ENCODE data around the gene C1QTNF9.
"Not testable (repeated sequence)": the region's sequence is repeated elsewhere in the genome, so short reads cannot be mapped to it uniquely, and the experiment has no call there.

The C1QTNF9 gene

DNA sequence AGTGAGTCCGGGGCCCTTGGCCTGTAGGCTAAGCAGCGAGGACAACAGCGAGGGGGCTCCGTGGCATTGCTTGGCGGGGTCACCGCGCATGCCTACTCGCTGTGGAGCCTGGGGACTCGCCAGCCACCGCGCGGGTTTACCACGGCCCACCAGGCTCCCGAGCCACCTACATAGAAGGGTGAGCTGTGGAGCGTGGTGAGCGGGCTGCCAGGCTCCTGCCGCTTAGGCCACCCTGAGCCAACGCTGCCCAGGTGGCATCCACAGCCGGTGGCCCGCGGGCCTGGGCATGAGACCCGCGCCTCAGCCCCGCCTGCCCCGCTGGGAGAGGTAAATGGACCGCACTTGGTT, 31.2 kb downstream of the C1QTNF9 start:
- H3K36me3 ChIP-seq (ENCODE audit: control insufficient read depth, insufficient read depth, low read length), result no peaks in the 10 kb centered on the region
- no peaks in the 10 kb centered on the region for H3K9me3 ChIP-seq (ENCODE audit: control insufficient read depth, low read length)
- H3K4me3 ChIP-seq (ENCODE audit: insufficient read depth, low read depth, low read length, poor library complexity, severe bottlenecking), result no peak overlapping the region
- peaks cover 6% of the 10 kb centered on the region for H3K27me3 ChIP-seq (replicated peaks; ENCODE audit: control insufficient read depth, insufficient read depth, low read length, poor library complexity, severe bottlenecking)
- DNase-seq, result no peak
- no peaks in the 10 kb centered on the region for H3K4me1 ChIP-seq (ENCODE audit: control insufficient read depth, insufficient read depth, low read length, poor library complexity, severe bottlenecking)
- no peak overlapping the region for H3K27ac ChIP-seq (ENCODE audit: insufficient read depth, low read length, poor library complexity, severe bottlenecking)

DNA sequence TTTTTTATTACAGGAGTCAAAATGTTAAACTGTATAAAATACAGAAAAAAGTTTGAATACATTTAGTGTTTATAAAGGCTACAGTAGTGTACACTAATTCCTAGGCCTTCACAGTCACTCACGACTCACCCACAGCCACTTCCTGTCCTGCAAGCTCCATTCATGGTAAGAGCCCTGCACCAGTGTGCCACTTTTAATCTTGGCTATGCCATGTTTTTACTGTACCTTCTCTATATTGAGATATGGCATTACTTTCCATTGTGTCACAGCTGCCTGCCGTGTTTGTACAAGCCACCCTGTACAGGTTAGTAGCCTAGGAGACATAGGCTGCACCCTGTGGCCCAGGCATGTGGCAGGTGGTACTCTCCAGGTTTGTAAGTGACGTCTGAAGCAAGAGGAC, 32.1 kb downstream of the C1QTNF9 start:
- DNase-seq, result no peak
- Histone ChIP-seq H3K27me3 (replicated peaks; ENCODE audit: control insufficient read depth, insufficient read depth, low read length, poor library complexity, severe bottlenecking) (peaks cover 6% of the 10 kb centered on the region), H3K27ac (ENCODE audit: insufficient read depth, low read length, poor library complexity, severe bottlenecking) (no peak overlapping the region), H3K4me3 (ENCODE audit: insufficient read depth, low read depth, low read length, poor library complexity, severe bottlenecking) (no peak overlapping the region), H3K4me1 (ENCODE audit: control insufficient read depth, insufficient read depth, low read length, poor library complexity, severe bottlenecking) (no peaks in the 10 kb centered on the region), H3K9me3 (ENCODE audit: control insufficient read depth, low read length) (no peaks in the 10 kb centered on the region), H3K36me3 (ENCODE audit: control insufficient read depth, insufficient read depth, low read length) (no peaks in the 10 kb centered on the region)

DNA sequence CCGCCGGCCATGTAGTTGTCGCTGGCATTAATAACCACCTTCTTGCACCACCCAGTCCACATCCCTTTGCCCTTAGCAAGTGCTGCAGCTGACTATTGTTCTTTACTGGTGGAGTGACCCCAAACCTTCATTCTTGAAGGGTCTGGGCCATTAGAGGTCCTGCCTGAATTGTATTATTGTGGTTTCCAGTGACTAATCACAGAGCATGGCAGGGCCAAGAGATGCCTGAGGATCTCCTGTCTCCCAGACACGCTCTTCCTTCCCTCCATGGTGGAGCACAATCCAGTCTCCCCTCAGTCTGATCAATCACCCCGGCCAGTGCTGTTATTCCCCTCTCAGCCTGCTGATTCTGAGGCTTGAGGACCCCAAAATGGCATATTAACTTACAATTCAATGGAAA, 39.0 kb downstream of the C1QTNF9 start:
- Histone ChIP-seq H3K4me1 (ENCODE audit: control insufficient read depth, insufficient read depth, low read length, poor library complexity, severe bottlenecking) (no peaks in the 10 kb centered on the region), H3K27ac (ENCODE audit: insufficient read depth, low read length, poor library complexity, severe bottlenecking) (no peak overlapping the region), H3K27me3 (replicated peaks; ENCODE audit: control insufficient read depth, insufficient read depth, low read length, poor library complexity, severe bottlenecking) (no peaks in the 10 kb centered on the region), H3K9me3 (ENCODE audit: control insufficient read depth, low read length) (no peaks in the 10 kb centered on the region), H3K4me3 (ENCODE audit: insufficient read depth, low read depth, low read length, poor library complexity, severe bottlenecking) (no peak overlapping the region), H3K36me3 (ENCODE audit: control insufficient read depth, insufficient read depth, low read length) (no peaks in the 10 kb centered on the region)
- DNase-seq, result no peak

DNA sequence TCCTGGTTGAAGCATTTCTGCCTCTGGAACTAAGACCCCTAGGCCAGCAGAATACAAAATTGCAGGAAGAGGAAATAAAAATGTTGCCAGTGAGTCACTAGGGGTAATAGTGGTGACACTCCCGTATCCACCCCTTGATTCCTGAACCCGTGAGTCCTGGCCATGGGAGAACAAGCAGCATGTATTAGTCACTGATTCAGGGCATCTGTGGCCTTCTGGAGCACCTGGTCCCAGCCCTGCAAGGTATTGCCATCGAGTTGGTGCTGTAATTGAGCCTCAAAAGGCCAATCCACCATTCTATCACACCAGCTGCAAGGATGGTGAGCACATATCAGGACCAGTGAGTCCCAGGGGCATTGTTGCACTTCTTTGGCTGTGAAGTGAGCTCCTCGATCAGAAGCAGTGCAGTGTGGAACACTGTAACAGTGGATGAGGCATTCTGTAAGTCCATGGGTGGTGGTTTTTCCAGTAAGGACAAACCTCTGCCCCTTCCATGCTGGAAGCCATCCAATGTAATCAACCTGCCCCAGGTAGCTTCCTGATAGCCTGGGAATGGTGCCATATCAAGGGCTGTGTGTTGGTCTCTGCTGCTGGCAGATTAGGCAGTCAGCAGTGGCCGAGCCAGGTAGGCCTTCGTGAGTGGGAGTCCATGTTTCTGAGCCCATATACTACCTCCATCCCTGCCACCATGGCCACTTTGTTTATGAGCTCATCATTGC, 39.6 kb downstream of the C1QTNF9 start:
- H3K4me1 ChIP-seq (ENCODE audit: control insufficient read depth, insufficient read depth, low read length, poor library complexity, severe bottlenecking), result no peaks in the 10 kb centered on the region
- H3K4me3 ChIP-seq (ENCODE audit: insufficient read depth, low read depth, low read length, poor library complexity, severe bottlenecking), result no peak overlapping the region
- DNase-seq, result no peak
- H3K36me3 ChIP-seq (ENCODE audit: control insufficient read depth, insufficient read depth, low read length), result no peaks in the 10 kb centered on the region
- H3K9me3 ChIP-seq (ENCODE audit: control insufficient read depth, low read length), result no peaks in the 10 kb centered on the region
- no peak overlapping the region for H3K27ac ChIP-seq (ENCODE audit: insufficient read depth, low read length, poor library complexity, severe bottlenecking)
- H3K27me3 ChIP-seq (replicated peaks; ENCODE audit: control insufficient read depth, insufficient read depth, low read length, poor library complexity, severe bottlenecking), result no peaks in the 10 kb centered on the region

DNA sequence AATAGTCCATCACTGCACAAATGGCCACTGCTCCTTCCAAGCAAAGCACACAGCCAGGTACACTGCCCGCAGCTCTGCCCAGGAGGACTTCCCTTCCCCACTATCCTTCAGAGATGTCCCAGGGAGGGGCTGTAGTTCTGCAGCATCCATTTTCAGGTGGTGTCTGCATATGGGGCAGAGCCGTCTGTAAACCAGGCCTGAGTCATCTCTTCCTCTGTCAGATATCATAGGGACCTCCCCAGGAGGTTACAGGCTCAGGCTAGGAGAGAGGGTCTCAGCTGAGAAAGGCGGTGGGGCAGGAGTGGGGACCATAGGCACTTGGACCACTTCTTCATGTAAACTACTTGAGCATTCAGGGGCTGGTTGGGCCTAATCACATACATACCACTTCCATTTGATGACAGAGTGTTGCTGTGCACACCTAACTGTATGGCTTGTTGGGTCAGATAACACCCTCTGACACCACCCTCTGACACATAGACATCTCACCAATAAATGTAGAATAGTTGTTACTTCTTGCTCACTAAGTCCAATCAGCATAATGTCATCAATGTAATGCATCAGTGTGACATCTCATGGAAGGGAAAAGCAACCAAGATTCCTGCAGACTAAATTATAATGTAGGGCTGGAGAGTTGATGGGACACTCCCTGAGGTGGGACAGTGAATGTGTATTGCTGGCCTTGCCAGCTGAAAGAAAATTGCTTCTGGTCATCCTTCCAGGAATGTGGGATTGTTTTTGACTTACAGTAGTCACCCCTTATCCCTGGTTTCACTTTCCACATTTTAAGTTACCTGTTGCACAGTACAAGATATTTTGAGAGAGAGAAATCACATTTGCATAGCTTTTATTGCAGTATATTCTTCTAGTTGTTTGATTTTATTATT, 40.6 kb downstream of the C1QTNF9 start:
- not testable (repeated sequence) for H3K4me3 ChIP-seq (ENCODE audit: insufficient read depth, low read depth, low read length, poor library complexity, severe bottlenecking); H3K9me3 ChIP-seq (ENCODE audit: control insufficient read depth, low read length); H3K36me3 ChIP-seq (ENCODE audit: control insufficient read depth, insufficient read depth, low read length); DNase-seq; H3K27ac ChIP-seq (ENCODE audit: insufficient read depth, low read length, poor library complexity, severe bottlenecking); H3K27me3 ChIP-seq (replicated peaks; ENCODE audit: control insufficient read depth, insufficient read depth, low read length, poor library complexity, severe bottlenecking); H3K4me1 ChIP-seq (ENCODE audit: control insufficient read depth, insufficient read depth, low read length, poor library complexity, severe bottlenecking)

DNA sequence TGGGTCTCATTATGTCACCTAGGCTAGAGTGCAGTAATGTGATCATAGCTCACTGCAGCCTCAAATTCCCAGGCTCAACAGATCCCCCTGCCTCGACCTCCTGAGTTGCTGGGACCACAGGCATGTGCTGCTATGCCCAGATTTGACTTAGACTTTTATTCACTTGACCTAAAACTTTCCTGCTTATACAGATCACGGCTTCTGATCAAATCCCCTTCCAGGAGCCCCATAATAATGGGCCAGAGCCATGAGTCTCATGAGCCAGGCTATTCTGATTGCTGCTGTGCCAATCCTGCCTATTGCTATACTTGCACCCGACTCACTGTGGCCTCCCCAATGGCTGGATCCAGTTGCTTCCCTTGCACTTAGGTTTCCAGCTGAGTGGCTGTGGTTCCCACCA, 42.0 kb downstream of the C1QTNF9 start:
- no peaks in the 10 kb centered on the region for H3K4me1 ChIP-seq (ENCODE audit: control insufficient read depth, insufficient read depth, low read length, poor library complexity, severe bottlenecking)
- DNase-seq, result no peak
- no peak overlapping the region for H3K4me3 ChIP-seq (ENCODE audit: insufficient read depth, low read depth, low read length, poor library complexity, severe bottlenecking)
- no peaks in the 10 kb centered on the region for H3K36me3 ChIP-seq (ENCODE audit: control insufficient read depth, insufficient read depth, low read length)
- H3K27ac ChIP-seq (ENCODE audit: insufficient read depth, low read length, poor library complexity, severe bottlenecking), result no peak overlapping the region
- no peaks in the 10 kb centered on the region for H3K27me3 ChIP-seq (replicated peaks; ENCODE audit: control insufficient read depth, insufficient read depth, low read length, poor library complexity, severe bottlenecking)
- H3K9me3 ChIP-seq (ENCODE audit: control insufficient read depth, low read length), result no peaks in the 10 kb centered on the region

DNA sequence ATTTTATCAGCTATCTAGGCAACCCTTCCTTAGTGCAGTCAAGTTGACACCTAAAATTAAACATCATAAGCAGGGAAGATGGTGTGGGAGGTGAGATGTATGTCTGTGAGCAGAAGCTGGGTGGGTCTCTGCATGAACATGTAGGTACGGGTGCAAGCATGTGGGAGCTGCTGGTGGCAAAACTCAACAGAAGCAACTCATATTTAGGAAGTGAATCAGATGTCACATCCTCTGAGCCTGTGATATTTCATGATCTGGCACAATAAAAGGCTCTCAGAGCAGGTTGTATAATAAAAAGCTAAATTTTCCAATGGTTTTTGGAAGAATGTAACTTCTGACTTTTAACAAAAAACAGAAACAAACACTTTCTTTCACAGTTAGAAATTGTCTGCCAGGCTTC, 44.4 kb downstream of the C1QTNF9 start:
- Histone ChIP-seq H3K27ac (ENCODE audit: insufficient read depth, low read length, poor library complexity, severe bottlenecking) (no peak overlapping the region), H3K27me3 (replicated peaks; ENCODE audit: control insufficient read depth, insufficient read depth, low read length, poor library complexity, severe bottlenecking) (no peaks in the 10 kb centered on the region), H3K9me3 (ENCODE audit: control insufficient read depth, low read length) (no peaks in the 10 kb centered on the region), H3K36me3 (ENCODE audit: control insufficient read depth, insufficient read depth, low read length) (no peaks in the 10 kb centered on the region), H3K4me1 (ENCODE audit: control insufficient read depth, insufficient read depth, low read length, poor library complexity, severe bottlenecking) (no peaks in the 10 kb centered on the region), H3K4me3 (ENCODE audit: insufficient read depth, low read depth, low read length, poor library complexity, severe bottlenecking) (no peak overlapping the region)
- DNase-seq, result no peak

DNA sequence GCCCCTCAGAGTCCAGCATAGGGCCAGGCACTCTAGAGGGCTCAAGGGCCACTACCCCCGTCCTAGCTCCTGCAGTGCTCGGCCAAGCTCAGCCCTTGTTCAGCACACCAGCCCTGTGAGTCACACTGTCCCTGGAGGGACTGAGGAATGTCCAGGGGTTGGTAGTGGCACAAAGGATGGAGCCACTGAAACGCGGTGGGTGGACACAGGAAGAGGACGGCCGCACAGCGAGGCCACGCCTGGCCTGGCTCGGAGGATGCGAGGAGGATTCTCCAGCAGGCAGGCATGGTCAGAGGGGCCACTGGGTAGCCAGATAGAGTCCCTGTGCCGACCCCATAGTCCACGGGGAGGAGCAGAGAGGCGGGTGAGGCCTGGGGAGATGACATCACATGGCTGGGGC, 45.7 kb downstream of the C1QTNF9 start:
- Histone ChIP-seq H3K27me3 (replicated peaks; ENCODE audit: control insufficient read depth, insufficient read depth, low read length, poor library complexity, severe bottlenecking) (no peaks in the 10 kb centered on the region), H3K9me3 (ENCODE audit: control insufficient read depth, low read length) (no peaks in the 10 kb centered on the region), H3K4me3 (ENCODE audit: insufficient read depth, low read depth, low read length, poor library complexity, severe bottlenecking) (no peak overlapping the region), H3K27ac (ENCODE audit: insufficient read depth, low read length, poor library complexity, severe bottlenecking) (no peak overlapping the region), H3K36me3 (ENCODE audit: control insufficient read depth, insufficient read depth, low read length) (no peaks in the 10 kb centered on the region), H3K4me1 (ENCODE audit: control insufficient read depth, insufficient read depth, low read length, poor library complexity, severe bottlenecking) (no peaks in the 10 kb centered on the region)
- DNase-seq, result no peak

DNA sequence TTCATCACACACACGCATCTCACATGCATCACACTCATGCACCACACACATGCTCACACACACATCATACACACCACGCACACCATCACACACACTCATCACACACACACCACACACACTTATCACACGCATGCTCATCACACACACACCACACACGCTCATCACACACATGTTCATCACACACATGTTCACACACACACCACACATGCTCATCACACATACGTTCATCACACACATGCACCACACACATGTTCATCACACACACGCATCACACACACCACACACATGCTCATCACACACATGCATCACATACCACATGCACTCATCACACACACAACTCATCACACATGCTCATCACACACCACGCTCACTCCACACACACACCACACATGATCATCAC, 46.9 kb downstream of the C1QTNF9 start:
- no peak overlapping the region for H3K4me3 ChIP-seq (ENCODE audit: insufficient read depth, low read depth, low read length, poor library complexity, severe bottlenecking)
- no peak overlapping the region for H3K27ac ChIP-seq (ENCODE audit: insufficient read depth, low read length, poor library complexity, severe bottlenecking)
- H3K4me1 ChIP-seq (ENCODE audit: control insufficient read depth, insufficient read depth, low read length, poor library complexity, severe bottlenecking), result no peaks in the 10 kb centered on the region
- H3K27me3 ChIP-seq (replicated peaks; ENCODE audit: control insufficient read depth, insufficient read depth, low read length, poor library complexity, severe bottlenecking), result no peaks in the 10 kb centered on the region
- H3K9me3 ChIP-seq (ENCODE audit: control insufficient read depth, low read length), result no peaks in the 10 kb centered on the region
- DNase-seq, result no peak
- H3K36me3 ChIP-seq (ENCODE audit: control insufficient read depth, insufficient read depth, low read length), result no peaks in the 10 kb centered on the region

DNA sequence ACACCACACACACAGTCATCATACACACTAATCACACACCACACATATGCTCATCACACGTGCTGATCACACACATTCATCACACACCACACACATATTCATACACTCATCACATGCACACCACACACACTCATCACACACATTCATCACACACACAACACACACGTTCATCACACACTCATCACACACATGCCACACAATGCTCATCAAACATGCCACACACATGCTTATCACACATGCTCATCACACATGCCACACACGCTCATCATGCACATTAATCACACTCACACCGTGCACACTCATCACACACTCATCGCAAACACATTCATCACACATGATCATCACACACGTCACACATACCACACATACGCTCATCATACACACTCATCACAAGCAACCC, 47.5 kb downstream of the C1QTNF9 start:
- Histone ChIP-seq H3K27me3 (replicated peaks; ENCODE audit: control insufficient read depth, insufficient read depth, low read length, poor library complexity, severe bottlenecking) (no peaks in the 10 kb centered on the region), H3K9me3 (ENCODE audit: control insufficient read depth, low read length) (no peaks in the 10 kb centered on the region), H3K27ac (ENCODE audit: insufficient read depth, low read length, poor library complexity, severe bottlenecking) (no peak overlapping the region), H3K4me1 (ENCODE audit: control insufficient read depth, insufficient read depth, low read length, poor library complexity, severe bottlenecking) (no peaks in the 10 kb centered on the region), H3K4me3 (ENCODE audit: insufficient read depth, low read depth, low read length, poor library complexity, severe bottlenecking) (no peak overlapping the region), H3K36me3 (ENCODE audit: control insufficient read depth, insufficient read depth, low read length) (no peaks in the 10 kb centered on the region)
- DNase-seq, result no peak
